GM12878 (cell line): Measurements from ENCODE around the gene PIP5KL1. TPM values are rescaled to one million over a fixed set of nuclear protein-coding genes. Genes with fewer than 3 reads are reported as not detected.

ENCODE experiments used
- ATAC-seq: fragments of 200-7000 bp; cut with Tn5 transposase; 3 replicates; pipeline ENCODE4 v1.9.1; 2020; ENCODE audit warnings: mild to moderate bottlenecking, moderate library complexity
- BruUV-seq: library from RNA; stranded (reverse); fragments of 400-500 nt; replicated peaks from 2 replicates; lab custom pipeline; 2021; lab: Mats Ljungman, UMichigan
- CTCF ChIA-PET: fragments of 300-600 bp; sonication (Branson Sonifier 250); formaldehyde crosslinking; extraction: SDS; loops from one replicate; lab custom pipeline; 2021; ENCODE audit warnings: inconsistent platforms; lab: Yijun Ruan, JAX
- POLR2A ChIA-PET: fragments of 350-600 bp; formaldehyde crosslinking; extraction: SDS; loops from one replicate; lab custom pipeline; 2021; ENCODE audit warnings: inconsistent platforms; lab: Charles Lee
- RAD21 ChIA-PET: fragments of 300-600 bp; sonication (Branson Sonifier 250); formaldehyde crosslinking; loops from one replicate; lab custom pipeline; 2023; ENCODE audit warnings: antibody characterized with exemption; ENCODE audit not compliant: unreplicated experiment; lab: Charles Lee
- SMC1A ChIA-PET: fragments of 300-600 bp; sonication (Branson Sonifier 250); formaldehyde crosslinking; loops from one replicate; lab custom pipeline; 2023; ENCODE audit not compliant: unreplicated experiment, uncharacterized antibody; lab: Charles Lee
- DNase-seq: peaks from one replicate; pipeline ENCODE4 v3.0.0-alpha.2; 2011; ENCODE audit warnings: low read depth, low spot score
- FAIRE-seq: peaks from 3 replicates; lab custom pipeline; 2011; peaks lifted over from hg19 to GRCh38; lab: Jason Lieb, UNC
- H2AFZ ChIP-seq: 2 replicates; pipeline ENCODE4 v1.6.0; 2011; ENCODE audit warnings: low read depth, low read length, control low read depth; ENCODE audit not compliant: control insufficient read depth
- H3K27ac ChIP-seq: 2 replicates; pipeline ENCODE4 v1.5.1; 2011; ENCODE audit warnings: control low read depth; ENCODE audit not compliant: control insufficient read depth, insufficient read depth
- H3K27me3 ChIP-seq, 2 experiments: replicated peaks in 1 of 2; 2 replicates each; pipeline versions ENCODE4 v1.6.0 to v1.6.1; 2011; ENCODE audit warnings: low read length in 1 of 2; ENCODE audit not compliant: control insufficient read depth in 2 of 2, insufficient read depth in 2 of 2
- H3K36me3 ChIP-seq, 2 experiments: 2 replicates each; pipeline ENCODE4 v1.5.1; 2011; ENCODE audit warnings: low read length in 1 of 2; ENCODE audit not compliant: control insufficient read depth in 2 of 2, insufficient read depth in 2 of 2
- H3K4me1 ChIP-seq: 2 replicates; pipeline ENCODE4 v1.6.1; 2011; ENCODE audit warnings: mild to moderate bottlenecking, low read length, moderate library complexity, mixed read lengths; ENCODE audit not compliant: control insufficient read depth, insufficient read depth
- H3K4me2 ChIP-seq: 2 replicates; pipeline ENCODE4 v1.6.0; 2011; ENCODE audit warnings: control low read depth; ENCODE audit not compliant: control insufficient read depth, insufficient read depth
- H3K4me3 ChIP-seq: fragments of 200-600 bp; sonication (generic); 2 replicates; pipeline ENCODE4 v1.5.1; 2016
- H3K79me2 ChIP-seq: 2 replicates; pipeline ENCODE4 v1.6.0; 2011; ENCODE audit warnings: low read length; ENCODE audit not compliant: control insufficient read depth, insufficient read depth
- H3K9ac ChIP-seq: 2 replicates; pipeline ENCODE4 v1.8.0; 2011; ENCODE audit warnings: low read length, control low read depth, mixed read lengths; ENCODE audit not compliant: control insufficient read depth, insufficient read depth
- H3K9me3 ChIP-seq: replicated peaks from 3 replicates; pipeline ENCODE4 v1.5.1; 2011; ENCODE audit warnings: mild to moderate bottlenecking, low read length; ENCODE audit not compliant: control insufficient read depth, insufficient read depth
- H4K20me1 ChIP-seq: 2 replicates; pipeline ENCODE4 v1.6.0; 2011; ENCODE audit not compliant: control insufficient read depth, insufficient read depth
- ATF7 ChIP-seq: fragments of 450-650 bp; IDR thresholded peaks from 2 replicates; pipeline ENCODE4 v1.6.1; 2016; ENCODE audit warnings: low read depth, mild to moderate bottlenecking
- CHD4 ChIP-seq: fragments of 200-600 bp; sonication (generic); IDR thresholded peaks from 2 replicates; pipeline ENCODE4 v1.6.1; 2016; ENCODE audit warnings: mild to moderate bottlenecking
- ESRRA ChIP-seq: IDR thresholded peaks from 2 replicates; pipeline ENCODE4 v1.6.1; 2012; ENCODE audit warnings: mild to moderate bottlenecking, low read length, improper control_type of control experiment
- JUNB ChIP-seq: IDR thresholded peaks from 2 replicates; pipeline ENCODE4 v1.6.1; 2016; ENCODE audit warnings: antibody characterized with exemption, mild to moderate bottlenecking
- KDM1A ChIP-seq: fragments of 200-600 bp; sonication (generic); IDR thresholded peaks from 2 replicates; pipeline ENCODE4 v1.6.1; 2016; ENCODE audit warnings: borderline replicate concordance
- MTA3 ChIP-seq: IDR thresholded peaks from 2 replicates; pipeline ENCODE4 v1.6.1; 2012; ENCODE audit warnings: low read length, inconsistent platforms, borderline replicate concordance
- MYB ChIP-seq: fragments of 150-350 bp; IDR thresholded peaks from 2 replicates; pipeline ENCODE4 v1.6.1; 2014; ENCODE audit warnings: mild to moderate bottlenecking, low read depth, low read length, borderline replicate concordance
- RFX5 ChIP-seq: IDR thresholded peaks from 2 replicates; pipeline ENCODE4 v1.6.1; 2011; ENCODE audit warnings: low read depth, low read length, improper control_type of control experiment
- SUZ12 ChIP-seq: fragments of 200-600 bp; sonication (generic); IDR thresholded peaks from one replicate; pipeline ENCODE4 v1.6.1; 2018; ENCODE audit warnings: antibody characterized with exemption, mild to moderate bottlenecking; ENCODE audit not compliant: unreplicated experiment
- TCF7 ChIP-seq: IDR thresholded peaks from 2 replicates; pipeline ENCODE4 v1.6.1; 2014; ENCODE audit warnings: antibody characterized with exemption, borderline replicate concordance
- WRNIP1 ChIP-seq: IDR thresholded peaks from 2 replicates; pipeline ENCODE4 v1.6.1; 2011; ENCODE audit warnings: low read depth, low read length, improper control_type of control experiment, borderline replicate concordance
- ZNF207 ChIP-seq: fragments of 450-650 bp; IDR thresholded peaks from 2 replicates; pipeline ENCODE4 v1.6.1; 2014; ENCODE audit warnings: antibody characterized with exemption, mild to moderate bottlenecking, borderline replicate concordance
- ZNF24 ChIP-seq: fragments of 450-650 bp; IDR thresholded peaks from 2 replicates; pipeline ENCODE4 v1.6.1; 2017; ENCODE audit warnings: antibody characterized with exemption, mild to moderate bottlenecking
- WGBS: methylation state at CpG from one replicate; pipeline ENCODE4 v1.1.6; 2016; ENCODE audit warnings: low lambda C conversion rate; ENCODE audit not compliant: insufficient replicate concordance, insufficient coverage; ENCODE audit errors: missing lambda C conversion rate; 5-methylcytosine and 5-hydroxymethylcytosine counted together
- in situ Hi-C: fragments of 300-500 bp; cut with MboI; formaldehyde crosslinking; loops from 9 replicates; pipeline ENCODE4 v1.14.3; 2018; ENCODE audit warnings: mixed read lengths
- intact Hi-C: fragments of 100-400 bp; cut with micrococcal nuclease; formaldehyde crosslinking; loops from one replicate; pipeline ENCODE4 v1.14.2; 2022; ENCODE audit not compliant: unreplicated experiment
- polyA plus RNA-seq, 11 experiments: library from polyadenylated mRNA; depleted of rRNA in 4 of 11; unstranded in 6 of 11; stranded (reverse) in 5 of 11; fragments of >200 nt; fragmentation: Nextera tagmentation in 4 of 11; fragmentation: Illumina TruSeq in 1 of 11; extraction: Ambion mirVana in 4 of 11; extraction: Trizol in 1 of 11; gene quantifications; 1 replicate in 1 of 11; 2 replicates in 10 of 11; pipeline versions ENCODE4 v1.2.1 to v1.2.3, GENCODE V29; 2011 to 2016; ENCODE audit warnings: inconsistent platforms in 2 of 11, missing spikeins in 2 of 11, low read depth in 1 of 11
- total RNA-seq, 4 experiments: library from RNA; depleted of rRNA in 3 of 4; stranded (reverse); fragments of >200 nt in 3 of 4; fragmentation: Illumina TruSeq in 1 of 4; extraction: Trizol in 1 of 4; gene quantifications; 2 replicates each; pipeline versions ENCODE4 v1.2.1 to v1.2.3, GENCODE V29; 2013 to 2021
- TF ChIP-seq, protein P1 (sequence below): IDR thresholded peaks from 2 replicates; pipeline ENCODE4 v1.6.1; 2012; ENCODE audit warnings: improper control_type of control experiment, low read depth, low read length; ENCODE audit not compliant: insufficient replicate concordance

The PIP5KL1 gene
- total and polyA plus RNA-seq, 10 of the 15 experiments (the other 5 are each of a cell fraction or from before 2014, with no cell fraction given) = 0.04 to 0.67 (median 0.43) TPM; not detected in 2

DNA sequence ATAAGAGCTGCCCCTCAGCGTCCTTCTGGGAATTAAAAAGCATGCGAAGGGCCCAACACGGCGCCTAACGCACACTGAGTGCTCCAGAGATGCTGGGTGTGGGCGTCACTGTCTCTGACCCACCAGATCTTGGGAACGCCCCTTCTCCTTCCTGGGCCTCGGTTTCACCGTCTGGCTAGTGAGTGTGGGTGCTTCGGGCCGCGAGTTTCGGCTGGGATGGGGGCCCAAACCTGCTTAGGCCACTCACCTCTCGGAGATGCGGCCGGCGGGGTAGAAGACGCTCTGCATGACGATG, 3.7 kb downstream of the PIP5KL1 start:
- in situ Hi-C loops = loop anchor here (5.0 kb wide), 1 partner anchor 425 kb away; no protein-coding TSS in a partner anchor
- H3K79me2 ChIP-seq = no peaks in the 10 kb centered on the region
- 8% methylated on average over 19 of the region's 19 CpGs for WGBS
- H3K4me1 ChIP-seq = peaks cover 21% of the 10 kb centered on the region
- SMC1A ChIA-PET = interaction anchor here (1.5 kb wide), 1 partner anchor 28 kb away, joined by 3 read pairs; no protein-coding TSS in a partner anchor
- peaks cover 2% of the 10 kb centered on the region; the same call in 1 of the 2 replicates for H4K20me1 ChIP-seq
- no peak for ATAC-seq
- POLR2A ChIA-PET = no interaction called here
- CTCF ChIA-PET = no interaction called here
- H3K4me3 ChIP-seq = peak overlapping the region; percentile 47; the same call in 1 of the 2 replicates
- TF ChIP-seq CHD4 = no peak
- TF ChIP-seq ATF7 = no peak
- no peak for TF ChIP-seq ZNF207
- no peak for TF ChIP-seq ESRRA
- no peak for TF ChIP-seq JUNB
- no peak for TF ChIP-seq WRNIP1
- TF ChIP-seq MYB = no peak
- TF ChIP-seq RFX5 = no peak
- TF ChIP-seq, protein P1, sequence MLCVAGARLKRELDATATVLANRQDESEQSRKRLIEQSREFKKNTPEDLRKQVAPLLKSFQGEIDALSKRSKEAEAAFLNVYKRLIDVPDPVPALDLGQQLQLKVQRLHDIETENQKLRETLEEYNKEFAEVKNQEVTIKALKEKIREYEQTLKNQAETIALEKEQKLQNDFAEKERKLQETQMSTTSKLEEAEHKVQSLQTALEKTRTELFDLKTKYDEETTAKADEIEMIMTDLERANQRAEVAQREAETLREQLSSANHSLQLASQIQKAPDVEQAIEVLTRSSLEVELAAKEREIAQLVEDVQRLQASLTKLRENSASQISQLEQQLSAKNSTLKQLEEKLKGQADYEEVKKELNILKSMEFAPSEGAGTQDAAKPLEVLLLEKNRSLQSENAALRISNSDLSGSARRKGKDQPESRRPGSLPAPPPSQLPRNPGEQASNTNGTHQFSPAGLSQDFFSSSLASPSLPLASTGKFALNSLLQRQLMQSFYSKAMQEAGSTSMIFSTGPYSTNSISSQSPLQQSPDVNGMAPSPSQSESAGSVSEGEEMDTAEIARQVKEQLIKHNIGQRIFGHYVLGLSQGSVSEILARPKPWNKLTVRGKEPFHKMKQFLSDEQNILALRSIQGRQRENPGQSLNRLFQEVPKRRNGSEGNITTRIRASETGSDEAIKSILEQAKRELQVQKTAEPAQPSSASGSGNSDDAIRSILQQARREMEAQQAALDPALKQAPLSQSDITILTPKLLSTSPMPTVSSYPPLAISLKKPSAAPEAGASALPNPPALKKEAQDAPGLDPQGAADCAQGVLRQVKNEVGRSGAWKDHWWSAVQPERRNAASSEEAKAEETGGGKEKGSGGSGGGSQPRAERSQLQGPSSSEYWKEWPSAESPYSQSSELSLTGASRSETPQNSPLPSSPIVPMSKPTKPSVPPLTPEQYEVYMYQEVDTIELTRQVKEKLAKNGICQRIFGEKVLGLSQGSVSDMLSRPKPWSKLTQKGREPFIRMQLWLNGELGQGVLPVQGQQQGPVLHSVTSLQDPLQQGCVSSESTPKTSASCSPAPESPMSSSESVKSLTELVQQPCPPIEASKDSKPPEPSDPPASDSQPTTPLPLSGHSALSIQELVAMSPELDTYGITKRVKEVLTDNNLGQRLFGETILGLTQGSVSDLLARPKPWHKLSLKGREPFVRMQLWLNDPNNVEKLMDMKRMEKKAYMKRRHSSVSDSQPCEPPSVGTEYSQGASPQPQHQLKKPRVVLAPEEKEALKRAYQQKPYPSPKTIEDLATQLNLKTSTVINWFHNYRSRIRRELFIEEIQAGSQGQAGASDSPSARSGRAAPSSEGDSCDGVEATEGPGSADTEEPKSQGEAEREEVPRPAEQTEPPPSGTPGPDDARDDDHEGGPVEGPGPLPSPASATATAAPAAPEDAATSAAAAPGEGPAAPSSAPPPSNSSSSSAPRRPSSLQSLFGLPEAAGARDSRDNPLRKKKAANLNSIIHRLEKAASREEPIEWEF = no peak
- TF ChIP-seq MTA3 = no peak
- TF ChIP-seq ZNF24 = no peak
- no peak for TF ChIP-seq SUZ12
- no peak for TF ChIP-seq KDM1A
- no peak for TF ChIP-seq TCF7
- H3K4me2 ChIP-seq = peak overlapping the region; percentile 95
- H3K36me3 ChIP-seq = no peaks in the 10 kb centered on the region
- H3K9me3 ChIP-seq = no peaks in the 10 kb centered on the region
- no peak for FAIRE-seq
- no peak overlapping the region for H3K27ac ChIP-seq
- peaks cover 2 to 4% of the 10 kb centered on the region in 2 experiments; a peak in 3 of 4 replicates for H3K27me3 ChIP-seq
- peak overlapping the region; percentile 44; the same call in 1 of the 2 replicates for H2AFZ ChIP-seq
- H3K9ac ChIP-seq = no peak overlapping the region; the same call in 1 of the 2 replicates
- intact Hi-C loops = no loop called here
- no TSS peak for BruUV-seq
- RAD21 ChIA-PET = no interaction called here
- DNase-seq = no peak
